ENCODE measurements around the gene ANXA4.

ANXA4 gene

DNA sequence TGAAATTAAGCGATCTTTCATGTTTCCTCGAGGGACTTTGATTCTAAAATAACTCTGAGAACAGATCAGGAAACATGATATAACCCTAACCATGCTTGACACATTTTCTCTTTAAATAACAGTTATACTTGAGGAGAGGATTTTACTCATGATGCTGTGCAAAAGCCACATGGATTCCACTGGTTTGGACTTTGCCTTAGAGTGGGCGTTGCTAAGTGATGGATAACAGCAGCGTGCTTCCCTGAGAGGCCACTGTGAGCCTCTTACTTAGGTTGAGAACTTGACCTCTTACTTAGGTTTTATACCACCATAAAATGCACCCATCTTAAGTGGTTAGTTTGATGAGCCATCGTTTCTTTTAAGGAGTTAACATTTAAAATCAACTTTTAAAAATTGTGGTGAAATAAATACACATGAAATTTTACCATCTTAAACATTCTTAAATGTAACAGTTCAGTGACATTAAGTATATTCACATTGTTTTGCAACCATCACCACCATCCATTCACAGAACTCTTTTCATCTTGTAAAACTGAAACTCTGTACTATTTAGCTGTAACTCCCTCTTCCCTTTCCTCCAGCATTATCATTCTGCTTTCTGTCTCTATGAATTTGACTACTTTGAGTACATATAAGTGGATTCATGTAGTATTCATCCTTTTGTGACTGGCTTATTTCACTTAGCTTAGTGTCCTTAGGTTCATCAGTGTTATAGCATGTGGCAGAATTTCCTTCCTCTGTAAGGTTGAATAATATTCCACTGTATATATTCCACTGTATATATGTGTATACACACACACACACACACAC lies 22.6 kb downstream of the ANXA4 start:
- Histone ChIP-seq H3K27ac (no peak overlapping the region), H3K36me3 (replicated peaks) (no peaks in the 10 kb centered on the region), H3K4me3 (ENCODE audit: low read depth, low read length) (no peak overlapping the region), H3K27me3 (replicated peaks) (no peaks in the 10 kb centered on the region)
- TF ChIP-seq, protein P1, sequence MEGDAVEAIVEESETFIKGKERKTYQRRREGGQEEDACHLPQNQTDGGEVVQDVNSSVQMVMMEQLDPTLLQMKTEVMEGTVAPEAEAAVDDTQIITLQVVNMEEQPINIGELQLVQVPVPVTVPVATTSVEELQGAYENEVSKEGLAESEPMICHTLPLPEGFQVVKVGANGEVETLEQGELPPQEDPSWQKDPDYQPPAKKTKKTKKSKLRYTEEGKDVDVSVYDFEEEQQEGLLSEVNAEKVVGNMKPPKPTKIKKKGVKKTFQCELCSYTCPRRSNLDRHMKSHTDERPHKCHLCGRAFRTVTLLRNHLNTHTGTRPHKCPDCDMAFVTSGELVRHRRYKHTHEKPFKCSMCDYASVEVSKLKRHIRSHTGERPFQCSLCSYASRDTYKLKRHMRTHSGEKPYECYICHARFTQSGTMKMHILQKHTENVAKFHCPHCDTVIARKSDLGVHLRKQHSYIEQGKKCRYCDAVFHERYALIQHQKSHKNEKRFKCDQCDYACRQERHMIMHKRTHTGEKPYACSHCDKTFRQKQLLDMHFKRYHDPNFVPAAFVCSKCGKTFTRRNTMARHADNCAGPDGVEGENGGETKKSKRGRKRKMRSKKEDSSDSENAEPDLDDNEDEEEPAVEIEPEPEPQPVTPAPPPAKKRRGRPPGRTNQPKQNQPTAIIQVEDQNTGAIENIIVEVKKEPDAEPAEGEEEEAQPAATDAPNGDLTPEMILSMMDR (IDR thresholded peaks at IDR 0.05; ENCODE audit: low read depth, low read length, missing control alignments), result no peak
- in situ Hi-C loops (cut with HindIII; ENCODE audit: low pct_ligation_motif_present, low sequenced_read_pairs), result no loop called here
- DNase-seq, result no peak

DNA sequence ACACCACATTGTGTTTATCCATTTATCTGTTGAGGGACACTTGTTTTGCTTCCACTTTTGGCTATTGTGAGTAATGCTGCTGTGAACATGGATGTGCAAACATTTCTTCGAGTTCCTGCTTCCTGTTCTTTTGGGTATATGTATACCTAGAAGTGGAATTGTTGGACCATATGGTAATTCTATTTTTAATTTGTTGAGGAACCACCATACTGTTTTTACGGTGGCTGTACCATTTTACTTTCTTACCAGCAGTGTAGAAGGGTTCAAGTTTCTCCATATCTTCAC lies 23.1 kb downstream of the ANXA4 start:
- no peak for DNase-seq
- Histone ChIP-seq H3K27me3 (replicated peaks) (no peaks in the 10 kb centered on the region), H3K4me3 (ENCODE audit: low read depth, low read length) (no peak overlapping the region), H3K36me3 (replicated peaks) (no peaks in the 10 kb centered on the region), H3K27ac (no peak overlapping the region)
- TF ChIP-seq, protein P1 (IDR thresholded peaks at IDR 0.05; ENCODE audit: low read depth, low read length, missing control alignments), result no peak
- in situ Hi-C loops (cut with HindIII; ENCODE audit: low pct_ligation_motif_present, low sequenced_read_pairs), result no loop called here

DNA sequence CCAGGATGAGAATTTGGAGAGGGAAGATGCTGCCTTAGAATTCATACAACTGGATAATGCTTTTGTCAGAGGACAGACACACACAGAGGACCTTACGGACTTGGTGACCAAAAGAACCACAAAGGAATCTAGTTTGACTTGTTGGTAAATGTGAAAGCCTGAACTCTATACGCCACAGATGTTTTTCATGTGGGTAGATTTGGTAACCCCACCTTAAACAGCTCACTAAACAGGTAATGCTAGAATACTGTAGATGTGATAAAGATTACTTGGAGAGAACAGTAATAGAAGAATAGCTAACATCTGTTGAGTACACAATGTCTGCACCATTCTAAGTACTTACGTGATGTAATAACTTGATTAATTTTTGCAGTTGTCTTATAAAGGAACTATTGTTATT lies 24.1 kb downstream of the ANXA4 start:
- no peak for DNase-seq
- Histone ChIP-seq H3K27me3 (replicated peaks) (no peaks in the 10 kb centered on the region), H3K36me3 (replicated peaks) (no peaks in the 10 kb centered on the region), H3K4me3 (ENCODE audit: low read depth, low read length) (no peak overlapping the region), H3K27ac (no peak overlapping the region)
- TF ChIP-seq, protein P1 (IDR thresholded peaks at IDR 0.05; ENCODE audit: low read depth, low read length, missing control alignments), result no peak
- in situ Hi-C loops (cut with HindIII; ENCODE audit: low pct_ligation_motif_present, low sequenced_read_pairs), result no loop called here

GRCh38 chr2:69767034-69767433 lies 25.1 kb downstream of the ANXA4 start:
- H3K36me3 ChIP-seq (replicated peaks), result no peaks in the 10 kb centered on the region
- no peaks in the 10 kb centered on the region for H3K27me3 ChIP-seq (replicated peaks)
- DNase-seq, result peak; percentile 25
- TF ChIP-seq, protein P1 (IDR thresholded peaks at IDR 0.05; ENCODE audit: low read depth, low read length, missing control alignments), result peak; percentile 14
- in situ Hi-C loops (cut with HindIII; ENCODE audit: low pct_ligation_motif_present, low sequenced_read_pairs), result no loop called here
- no peak overlapping the region for H3K4me3 ChIP-seq (ENCODE audit: low read depth, low read length)
- no peak overlapping the region for H3K27ac ChIP-seq

GRCh38 chr2:69768235-69768634 lies 26.3 kb downstream of the ANXA4 start:
- TF ChIP-seq, protein P1 (IDR thresholded peaks at IDR 0.05; ENCODE audit: low read depth, low read length, missing control alignments), result no peak
- H3K4me3 ChIP-seq (ENCODE audit: low read depth, low read length), result no peak overlapping the region
- in situ Hi-C loops (cut with HindIII; ENCODE audit: low pct_ligation_motif_present, low sequenced_read_pairs), result no loop called here
- no peaks in the 10 kb centered on the region for H3K36me3 ChIP-seq (replicated peaks)
- DNase-seq, result no peak
- H3K27me3 ChIP-seq (replicated peaks), result no peaks in the 10 kb centered on the region
- H3K27ac ChIP-seq, result no peak overlapping the region

- Histone ChIP-seq H3K36me3 (replicated peaks) (no peaks in the 10 kb centered on the region), H3K4me3 (ENCODE audit: low read depth, low read length) (no peak overlapping the region), H3K27me3 (replicated peaks) (no peaks in the 10 kb centered on the region), H3K27ac (no peak overlapping the region)
- no peak for DNase-seq
- in situ Hi-C loops (cut with HindIII; ENCODE audit: low pct_ligation_motif_present, low sequenced_read_pairs), result no loop called here
- TF ChIP-seq, protein P1 (IDR thresholded peaks at IDR 0.05; ENCODE audit: low read depth, low read length, missing control alignments), result no peak
These were observed 26.9 kb downstream of the ANXA4 start for GRCh38 chr2:69768789-69769188.

Data from brain microvascular endothelial cell (primary cell).